Retinal pigment epithelial cell (primary cell): Measurements from ENCODE around the gene SORCS2.

Experiments used
- DNase-seq: peaks from one replicate; pipeline ENCODE4 v3.0.0-alpha.2; 2010; ENCODE audit warnings: low read depth
- H3K4me3 ChIP-seq: 2 replicates; pipeline ENCODE4 v1.5.1; 2011; ENCODE audit warnings: mild to moderate bottlenecking, low read length, control low read depth, moderate library complexity
- CTCF ChIP-seq: conservative IDR thresholded peaks from 2 replicates; pipeline ENCODE4 v1.5.1; 2011; ENCODE audit warnings: low read depth, low read length, control low read depth, inconsistent platforms

SORCS2 gene

GRCh38 chr4:7179158-7179557, 13.2 kb upstream of the SORCS2 start:
- H3K4me3 ChIP-seq: no peak overlapping the region
- no peak for DNase-seq
- no peak for TF ChIP-seq CTCF

GRCh38 chr4:7180938-7181337, 11.4 kb upstream of the SORCS2 start:
- no peak for DNase-seq
- no peak overlapping the region for H3K4me3 ChIP-seq
- no peak for TF ChIP-seq CTCF

- H3K4me3 ChIP-seq: no peak overlapping the region
- no peak for TF ChIP-seq CTCF
- no peak for DNase-seq
Observed at GRCh38 chr4:7182616-7183015, 9.7 kb upstream of the SORCS2 start.

GRCh38 chr4:7183161-7183560, 9.2 kb upstream of the SORCS2 start:
- no peak for TF ChIP-seq CTCF
- DNase-seq: no peak
- H3K4me3 ChIP-seq: no peak overlapping the region

- H3K4me3 ChIP-seq: no peak overlapping the region
- no peak for DNase-seq
- TF ChIP-seq CTCF: no peak
Observed at GRCh38 chr4:7183780-7184460, 8.4 kb upstream of the SORCS2 start.

- no peak for TF ChIP-seq CTCF
- no peak for DNase-seq
- H3K4me3 ChIP-seq: no peak overlapping the region
Observed at GRCh38 chr4:7185487-7186030, 6.8 kb upstream of the SORCS2 start.

- no peak overlapping the region for H3K4me3 ChIP-seq
- no peak for DNase-seq
- TF ChIP-seq CTCF: peak; percentile 27
Observed at GRCh38 chr4:7186031-7186430, 6.3 kb upstream of the SORCS2 start.
